Measurements from ENCODE around the gene SND1.

SND1 gene

DNA sequence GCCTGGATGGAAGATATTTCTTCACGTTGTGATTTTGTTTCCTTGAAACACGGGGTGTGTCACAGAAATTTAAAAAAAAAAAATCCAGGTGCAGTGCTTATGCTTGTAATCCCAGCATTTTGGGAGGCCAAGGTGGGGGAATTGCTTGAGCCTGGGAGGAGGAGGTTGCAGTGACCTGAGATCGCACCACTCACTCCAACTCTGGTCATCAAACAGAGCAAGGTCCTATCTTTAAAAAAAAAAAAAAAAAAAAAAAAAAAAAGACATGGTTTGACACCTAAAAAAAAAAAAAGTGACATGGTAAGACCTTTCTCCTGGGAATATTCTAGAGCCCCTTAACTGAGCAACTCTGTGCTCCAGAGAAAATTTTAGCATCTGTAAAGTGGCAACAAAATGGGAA is 388.2 kb downstream of the SND1 start:
- DNase-seq (ENCODE audit: low spot score), result no peak

DNA sequence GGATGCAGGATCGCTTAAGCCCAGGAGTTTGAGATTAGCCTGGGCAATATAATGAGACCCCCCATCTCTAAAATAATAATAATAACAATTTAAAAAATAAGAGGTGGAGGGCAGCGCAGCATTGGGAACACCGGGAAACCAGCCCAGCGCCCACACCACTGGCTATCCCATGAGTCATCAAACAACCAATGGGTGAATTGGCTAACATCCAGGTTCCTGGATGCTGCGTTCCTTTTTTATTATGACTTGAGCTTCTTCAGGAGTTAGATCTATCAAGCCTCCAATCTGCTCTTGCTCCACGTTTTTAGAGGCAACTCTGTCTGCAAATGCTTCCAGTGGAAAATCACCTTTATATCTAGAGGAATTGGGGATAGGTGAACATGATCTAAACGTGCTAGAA is 389.2 kb downstream of the SND1 start:
- DNase-seq (ENCODE audit: low spot score), result no peak

DNA sequence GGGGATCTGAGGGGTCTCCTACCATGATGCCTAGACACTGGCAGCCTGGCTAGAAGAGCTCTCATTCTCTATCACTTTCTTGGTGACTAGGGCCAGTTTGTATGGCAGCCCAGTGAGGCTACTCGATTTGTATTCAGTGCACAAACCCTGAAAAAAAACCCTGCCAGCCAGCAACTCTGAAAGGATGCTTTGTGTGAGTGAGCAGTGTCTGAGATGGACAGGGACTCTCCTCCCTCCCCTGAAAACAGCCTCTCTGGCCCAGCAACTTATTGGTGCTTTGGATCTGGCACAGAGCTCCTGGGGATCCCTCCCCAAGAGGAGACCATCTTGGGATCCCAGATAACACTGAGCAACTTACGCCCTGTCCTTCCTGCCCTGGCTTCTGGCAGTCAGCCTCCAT is 390.0 kb downstream of the SND1 start:
- no peak for DNase-seq (ENCODE audit: low spot score)

DNA sequence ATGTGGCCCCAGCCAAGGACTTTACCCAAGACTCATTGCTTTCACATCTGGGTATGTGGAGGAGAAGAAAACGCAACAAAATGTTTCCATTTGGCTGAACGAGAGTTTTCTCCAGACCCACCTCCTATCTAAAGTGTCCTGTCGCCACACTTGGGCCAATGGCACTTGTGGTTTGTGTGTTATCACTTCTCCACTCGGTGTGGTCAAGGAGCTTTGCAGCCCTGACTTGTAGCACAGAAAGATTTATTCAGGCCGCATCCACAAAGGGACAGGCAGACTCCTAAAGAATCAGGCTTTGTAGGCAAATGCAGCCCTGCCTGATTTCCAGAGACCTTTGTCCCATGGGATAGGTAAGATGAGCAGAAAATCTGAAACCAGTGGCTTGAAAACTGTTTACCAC is 392.1 kb downstream of the SND1 start:
- no peak for DNase-seq (ENCODE audit: low spot score)

DNA sequence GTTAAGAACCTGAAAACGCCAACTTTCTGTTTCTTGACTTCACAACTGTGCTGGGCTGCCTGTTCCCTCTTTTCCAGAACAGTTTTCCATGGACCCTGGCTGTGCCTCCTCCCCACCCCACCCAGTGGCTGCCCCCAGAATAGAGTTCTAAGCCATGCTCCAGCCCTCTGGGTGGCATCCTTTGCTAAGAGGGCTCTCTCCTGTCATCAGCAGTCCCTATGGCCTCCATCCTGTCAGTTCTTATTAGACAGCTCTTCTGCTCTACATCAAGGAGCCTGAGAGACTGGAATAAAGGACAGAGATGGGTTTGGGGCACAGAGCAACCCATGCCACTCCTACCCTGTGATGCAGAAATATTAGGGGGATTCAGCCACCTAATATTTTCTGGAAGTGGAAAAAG is 393.2 kb downstream of the SND1 start:
- DNase-seq (ENCODE audit: low spot score), result no peak

DNA sequence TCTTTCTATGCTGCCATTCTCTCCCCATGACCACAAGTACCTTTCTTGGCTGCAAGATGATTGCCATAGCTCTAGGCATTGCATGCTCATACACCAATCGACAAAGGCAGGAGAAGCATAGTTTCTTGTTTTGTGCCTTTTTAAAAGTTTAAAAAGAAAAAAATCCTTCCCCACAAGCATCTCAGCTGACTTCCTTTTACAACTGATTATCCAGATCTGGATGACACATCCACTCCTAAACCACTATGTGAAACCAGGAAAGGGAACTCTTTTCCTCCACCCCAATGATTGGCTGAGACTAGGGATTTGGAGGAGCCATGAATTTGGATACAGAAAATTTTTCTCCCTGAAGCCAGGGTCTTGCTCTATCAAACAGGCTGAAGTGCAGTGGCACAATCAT is 393.8 kb downstream of the SND1 start:
- no peak for DNase-seq (ENCODE audit: low spot score)

DNA sequence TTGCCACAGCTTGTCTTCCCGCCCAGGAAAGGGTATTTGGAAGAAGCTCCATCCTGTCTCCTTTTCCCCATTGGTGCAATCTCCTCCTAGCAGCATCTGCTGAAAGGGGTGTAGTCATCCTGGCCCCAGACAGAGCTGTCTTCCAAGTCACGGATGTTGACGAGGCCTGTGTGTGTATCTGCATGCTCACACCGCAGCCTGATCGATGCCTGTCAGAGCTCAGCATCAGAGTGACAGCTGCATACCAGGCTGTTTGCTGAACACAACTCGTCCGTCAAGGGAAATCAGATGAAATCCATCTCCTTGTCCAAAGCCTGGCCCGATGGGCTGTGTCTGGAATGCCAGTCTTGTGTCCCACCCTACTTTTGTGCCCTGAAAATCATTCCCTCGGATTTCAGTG is 400.4 kb downstream of the SND1 start:
- DNase-seq (ENCODE audit: low spot score), result no peak

DNA sequence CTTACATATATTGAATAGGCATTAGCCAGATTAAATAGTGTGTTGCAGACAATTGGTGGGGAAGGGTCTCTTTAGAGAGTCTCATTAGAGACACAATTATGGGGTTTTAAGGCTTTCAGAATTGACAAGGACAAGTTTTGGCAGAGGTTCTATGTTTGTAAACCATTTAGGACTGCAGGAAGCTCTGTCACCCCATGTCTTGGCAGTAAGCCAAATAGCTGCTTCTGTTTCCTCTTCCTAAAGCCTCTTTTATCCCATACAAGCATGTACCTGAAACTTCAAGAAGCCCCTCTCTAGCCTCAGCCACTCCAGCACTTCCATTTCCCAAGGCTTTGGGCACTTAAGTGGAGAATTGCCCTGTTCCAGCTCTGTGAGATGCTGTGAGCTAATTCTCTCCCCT is 401.0 kb downstream of the SND1 start:
- DNase-seq (ENCODE audit: low spot score), result no peak

DNA sequence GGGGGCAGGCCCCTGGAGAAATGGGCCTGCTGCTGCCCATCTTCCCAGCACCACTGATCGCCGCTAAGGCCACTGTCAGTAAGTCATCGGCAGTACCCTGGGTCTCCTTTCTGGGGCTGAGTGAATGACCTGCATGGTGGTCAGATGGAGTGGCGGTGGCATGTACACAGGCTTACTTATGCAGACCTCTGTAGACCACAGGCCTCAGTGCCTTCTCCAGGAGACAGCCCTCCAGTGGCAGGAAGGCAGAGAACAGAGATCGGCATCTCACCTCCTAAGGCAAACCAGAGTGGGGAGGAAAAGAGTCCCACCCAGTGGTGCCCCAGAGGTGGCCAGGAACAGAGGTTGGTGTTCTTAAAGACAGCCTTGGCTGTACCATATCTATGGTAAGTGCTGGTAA is 402.0 kb downstream of the SND1 start:
- DNase-seq (ENCODE audit: low spot score), result no peak

DNA sequence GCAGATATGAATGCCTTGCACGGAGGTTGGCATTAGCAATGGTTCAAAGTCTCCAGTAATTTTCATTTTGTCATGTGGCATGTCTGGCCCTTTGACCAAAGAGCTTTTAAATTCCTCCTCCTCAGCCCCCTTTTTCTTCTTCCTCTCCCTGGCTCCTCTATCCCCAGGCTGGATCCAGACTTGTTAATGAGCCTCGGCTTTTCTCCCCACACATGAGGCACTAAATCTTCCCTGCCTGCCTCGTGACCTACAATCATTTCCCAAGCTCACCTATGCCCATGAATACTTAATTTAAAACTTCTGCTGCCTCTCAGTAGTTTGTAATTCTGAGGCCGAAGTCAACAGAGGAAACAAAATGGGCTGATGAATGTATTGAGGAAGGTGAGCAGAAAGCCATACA is 402.5 kb downstream of the SND1 start:
- no peak for DNase-seq (ENCODE audit: low spot score)

DNA sequence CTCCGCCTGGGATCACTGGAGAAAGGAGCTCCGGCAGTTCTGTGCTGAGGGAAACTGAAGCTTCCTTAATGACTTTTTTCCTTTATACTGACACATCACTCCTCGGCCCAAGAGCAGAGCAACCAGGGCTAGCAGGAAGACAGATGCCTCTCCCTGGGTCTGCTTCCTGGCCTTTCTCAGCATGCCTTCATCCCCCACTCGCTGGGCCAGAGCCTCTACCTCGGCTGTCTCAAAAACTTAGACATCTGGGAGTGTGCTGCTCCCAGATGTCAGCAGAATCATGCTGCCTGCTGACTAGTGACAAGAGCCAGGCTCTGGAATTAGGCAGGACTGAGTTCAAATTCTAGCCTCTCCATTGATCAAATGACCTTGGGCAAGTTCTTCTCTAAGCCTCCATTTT is 403.6 kb downstream of the SND1 start:
- DNase-seq (ENCODE audit: low spot score), result no peak

DNA sequence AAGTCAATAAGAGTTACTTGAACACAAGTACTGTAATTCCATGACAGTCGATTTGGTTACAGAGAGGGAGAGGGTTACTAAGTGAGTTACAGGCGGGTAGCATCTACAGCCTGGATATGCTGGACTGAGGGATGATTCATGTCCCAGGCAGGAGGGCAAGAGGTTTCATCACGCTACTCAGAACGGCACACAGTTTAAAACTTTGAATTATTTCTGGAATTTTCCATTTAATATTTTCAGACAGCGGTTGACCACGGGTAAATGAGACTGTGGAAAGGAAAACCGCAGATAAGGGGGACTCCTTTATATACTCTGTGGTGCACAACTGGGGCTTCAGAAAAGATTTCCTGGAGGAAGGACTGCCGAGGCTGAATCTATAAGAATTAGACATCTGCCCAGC is 404.9 kb downstream of the SND1 start:
- no peak for DNase-seq (ENCODE audit: low spot score)

DNA sequence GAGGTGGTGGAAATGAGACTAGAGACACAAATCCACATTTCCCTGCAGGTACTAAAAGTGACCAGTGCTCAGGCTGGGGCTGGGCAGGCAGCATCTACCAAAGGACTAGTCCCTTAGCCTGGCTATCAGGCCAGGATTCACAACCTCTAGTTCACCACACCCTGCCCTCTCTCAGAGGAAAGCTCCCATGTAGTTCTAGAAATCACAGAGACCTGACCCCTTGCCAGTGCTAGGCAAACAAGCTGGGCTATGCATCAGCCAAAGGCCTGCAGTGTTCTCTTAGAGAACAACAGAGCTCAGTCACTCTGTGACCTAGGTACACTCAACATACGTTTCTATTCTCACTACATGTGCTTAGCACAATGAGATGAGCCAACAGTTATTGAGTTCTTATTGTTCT is 405.9 kb downstream of the SND1 start:
- no peak for DNase-seq (ENCODE audit: low spot score)

DNA sequence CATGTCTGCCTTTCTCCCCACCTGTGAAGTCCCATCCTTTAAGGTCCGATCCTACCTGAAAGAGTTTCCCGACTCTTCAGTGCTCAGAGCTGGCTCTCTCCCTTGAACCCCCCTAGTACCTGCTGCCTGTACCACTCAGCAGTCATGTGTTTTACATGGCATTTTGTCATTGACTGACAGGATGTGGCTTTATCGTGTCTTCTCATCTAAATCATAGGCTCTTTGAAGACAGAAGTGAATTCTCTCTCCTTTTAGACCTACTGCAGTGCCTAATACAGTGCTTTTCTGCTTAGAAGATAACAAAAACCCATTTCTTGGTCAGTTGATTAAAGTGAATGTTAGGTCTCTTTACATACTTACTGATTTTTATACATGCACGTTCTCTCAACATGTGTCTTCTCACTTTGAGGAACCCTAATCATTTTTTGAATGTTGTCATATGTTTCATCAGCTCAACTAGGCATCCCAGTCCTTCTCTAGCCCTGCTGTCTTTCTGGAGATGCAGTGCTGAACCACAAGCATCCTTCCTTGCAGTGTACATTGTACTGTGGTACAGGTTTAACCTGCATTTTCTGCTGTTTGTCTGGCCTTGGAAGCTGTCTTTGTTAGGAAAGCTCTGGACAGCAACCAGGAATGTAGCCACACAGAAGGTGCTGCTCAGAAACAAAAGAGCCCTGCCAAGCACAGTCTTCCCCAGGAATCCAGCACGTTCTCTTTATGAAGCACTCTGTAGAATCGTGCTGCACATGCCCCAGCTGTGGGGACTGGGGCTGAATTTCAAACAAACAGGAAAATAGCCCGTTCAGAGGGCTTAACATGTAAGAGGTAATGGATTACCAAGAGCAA is 407.4 kb downstream of the SND1 start:
- DNase-seq (ENCODE audit: low spot score), result no peak

DNA sequence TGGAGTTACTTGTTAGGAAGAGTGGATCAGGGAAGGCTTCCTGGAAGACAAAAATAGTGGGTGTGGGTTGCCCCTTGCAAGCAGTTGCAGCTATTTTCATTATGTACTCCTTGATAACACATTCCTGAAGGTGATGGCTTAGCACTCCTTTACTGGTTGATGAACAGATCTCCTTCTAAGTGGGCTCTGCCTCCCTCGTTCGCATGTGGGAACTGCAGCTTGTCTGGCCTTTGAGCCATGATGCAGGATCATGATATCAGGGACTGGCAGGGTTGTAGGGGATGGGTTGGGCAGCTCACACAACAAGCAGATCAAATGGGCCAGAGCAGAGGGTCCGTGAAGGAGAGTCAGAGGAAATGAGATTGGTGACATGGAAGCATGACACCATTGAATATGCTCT is 408.0 kb downstream of the SND1 start:
- no peak for DNase-seq (ENCODE audit: low spot score)

DNA sequence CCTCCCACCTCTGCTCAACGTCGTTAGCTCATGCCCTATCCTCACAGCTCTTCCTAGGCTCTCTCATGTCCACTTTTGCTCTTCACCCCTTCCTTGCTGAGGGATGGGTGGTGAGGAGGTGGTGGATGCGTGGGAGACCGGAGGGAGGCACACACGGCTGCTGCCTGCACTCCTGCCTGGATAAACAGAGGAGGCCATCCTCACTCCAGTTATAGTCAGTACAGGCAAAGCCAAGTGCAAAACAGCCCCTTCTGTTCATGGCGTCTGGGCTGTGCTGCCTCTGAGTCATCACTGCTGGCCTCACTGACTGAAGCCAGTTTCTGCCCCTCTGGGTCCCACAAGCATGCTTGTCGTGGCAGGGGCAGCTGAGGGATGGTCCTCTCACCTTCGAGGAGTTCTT is 411.1 kb downstream of the SND1 start:
- DNase-seq (ENCODE audit: low spot score), result no peak

DNA sequence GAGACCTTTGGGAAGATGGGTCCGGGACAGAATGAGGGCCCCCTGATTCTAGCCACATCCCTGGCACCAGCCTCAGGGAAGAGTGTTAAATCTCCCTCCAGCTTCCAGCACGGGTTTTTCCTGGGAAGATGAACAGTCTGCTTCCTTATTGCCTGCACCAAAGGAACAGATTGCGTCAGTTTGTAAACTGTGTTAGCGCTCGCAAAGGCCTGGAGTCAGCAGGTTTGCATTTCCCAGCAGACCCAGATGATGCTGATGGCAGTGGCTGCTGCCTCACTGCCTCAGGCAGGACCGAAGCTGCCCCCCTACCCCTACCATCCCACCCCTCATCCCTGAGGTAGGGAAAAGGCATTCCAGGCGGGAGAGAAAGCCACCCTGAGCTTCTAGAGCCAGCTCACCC is 413.9 kb downstream of the SND1 start:
- no peak for DNase-seq (ENCODE audit: low spot score)

DNA sequence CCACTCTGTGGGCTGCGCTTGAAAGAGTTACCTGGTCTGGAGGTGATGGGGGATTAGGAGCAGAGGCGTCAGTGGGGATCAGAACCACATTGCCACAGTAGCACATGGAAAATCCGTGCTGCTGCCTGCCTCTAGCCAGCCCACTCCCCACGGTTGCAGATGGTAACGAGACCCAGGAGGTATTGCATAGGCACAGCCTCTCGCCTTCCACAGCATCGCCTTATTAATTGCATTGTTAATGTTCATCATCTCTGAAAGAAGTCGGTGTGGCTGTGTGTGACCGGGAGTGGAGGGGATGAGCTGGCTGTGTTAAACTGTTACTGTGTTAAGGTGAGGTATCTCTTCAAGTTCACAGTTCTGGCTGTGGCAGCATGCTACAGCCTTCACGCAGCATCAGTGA is 414.4 kb downstream of the SND1 start:
- no peak for DNase-seq (ENCODE audit: low spot score)

DNA sequence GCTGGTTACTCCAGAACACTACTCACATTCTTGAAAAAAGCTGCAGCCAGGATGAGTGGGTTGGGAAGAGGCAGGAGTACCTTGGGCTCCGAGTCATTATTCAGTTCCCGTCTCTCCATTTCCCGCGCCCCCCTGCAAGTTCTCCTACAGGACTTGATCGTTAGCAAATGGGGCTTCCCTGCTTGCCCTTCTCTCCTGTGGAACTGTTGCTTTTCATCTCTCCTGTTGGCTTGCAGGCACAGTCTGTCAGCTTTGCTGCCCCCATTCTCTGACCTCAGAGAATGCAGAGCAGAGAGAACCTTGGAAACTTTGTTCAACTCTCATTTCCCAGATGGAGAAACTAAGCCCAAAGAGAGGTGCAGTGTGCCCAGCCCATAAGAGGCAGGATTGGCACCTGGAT is 414.9 kb downstream of the SND1 start:
- no peak for DNase-seq (ENCODE audit: low spot score)

DNA sequence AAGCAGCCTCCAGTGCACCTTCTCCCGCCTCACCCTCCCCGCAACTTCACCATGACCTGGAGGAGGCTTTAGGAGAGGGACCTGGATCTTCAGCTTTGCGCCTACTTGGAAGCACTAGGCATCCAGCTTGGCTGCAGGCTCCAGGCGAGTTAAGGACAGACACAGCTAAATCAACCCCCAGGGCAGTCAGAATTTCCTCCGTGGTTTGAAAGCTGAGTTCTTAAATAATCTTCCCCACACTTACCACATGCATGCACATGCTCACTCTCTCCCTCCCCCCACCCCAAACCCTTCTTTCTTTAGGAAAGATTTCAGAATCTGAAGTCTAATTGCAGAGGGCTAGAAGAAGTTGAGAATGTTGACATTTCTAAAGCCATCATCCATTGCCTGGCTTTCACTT is 416.0 kb downstream of the SND1 start:
- DNase-seq (ENCODE audit: low spot score), result no peak

DNA sequence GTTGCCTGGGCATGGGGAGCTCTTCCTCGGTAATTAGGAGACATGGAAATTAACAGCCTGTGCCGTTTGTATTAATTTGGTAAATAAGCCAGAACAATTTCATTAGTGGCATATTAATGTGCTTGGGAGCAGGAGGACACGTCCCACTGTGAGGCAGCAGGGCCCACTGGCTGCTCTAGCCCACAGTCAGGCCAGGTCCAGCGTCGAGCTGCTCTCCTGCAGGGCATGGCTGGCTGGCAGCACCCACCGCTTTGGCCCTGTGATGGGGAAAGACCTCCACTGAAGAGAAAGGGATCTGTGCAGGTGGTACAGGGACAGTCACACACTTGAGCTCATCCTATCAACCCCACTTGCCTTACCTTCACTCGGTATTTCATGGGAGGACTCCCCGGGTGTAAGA is 416.8 kb downstream of the SND1 start:
- no peak for DNase-seq (ENCODE audit: low spot score)

DNA sequence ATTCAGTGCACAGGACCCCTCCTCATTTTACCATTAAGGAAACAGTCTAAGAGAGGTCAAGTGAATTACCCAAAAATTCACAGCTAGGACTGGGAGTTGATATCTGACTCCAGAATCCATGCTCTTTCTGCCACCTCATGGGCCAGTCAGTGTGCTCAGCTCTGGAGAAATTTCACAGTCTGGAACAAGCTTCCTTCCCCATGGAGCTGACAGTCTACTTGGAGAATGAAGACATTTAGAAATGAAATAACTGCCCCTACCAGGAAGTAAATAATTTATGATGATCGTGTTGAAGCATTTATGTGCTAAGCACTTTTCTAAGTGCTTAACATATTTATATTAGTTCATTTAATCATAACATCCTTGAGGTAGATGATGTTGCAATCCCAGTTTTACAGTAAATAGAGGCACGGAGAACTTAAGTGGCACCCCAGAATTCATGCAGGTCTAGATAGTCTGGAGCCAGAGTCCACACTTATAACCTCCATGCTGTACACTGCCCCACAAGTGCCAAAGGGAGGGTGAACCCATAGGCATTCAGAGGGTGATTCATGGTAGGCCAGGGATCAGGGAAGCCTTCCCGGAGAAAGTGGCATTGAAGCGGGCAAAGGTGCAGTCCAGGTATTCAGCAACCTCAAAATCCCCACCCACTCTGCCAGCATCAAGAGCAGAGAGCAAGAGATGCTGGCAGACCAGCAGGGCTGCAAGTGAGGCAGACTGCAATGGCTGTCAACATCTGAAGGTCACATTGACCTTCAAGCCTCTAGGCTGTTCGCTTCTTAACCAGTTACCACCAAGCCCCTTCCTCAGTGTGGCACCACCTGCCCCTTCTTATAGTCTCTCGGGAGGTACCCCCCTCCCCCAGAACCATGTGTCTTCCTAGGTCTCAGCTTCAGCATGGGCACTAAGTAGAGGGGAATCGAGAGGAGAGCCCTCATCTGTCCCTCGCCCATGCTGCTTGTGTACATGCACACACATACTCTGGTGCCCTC is 417.7 kb downstream of the SND1 start:
- DNase-seq (ENCODE audit: low spot score), result no peak

DNA sequence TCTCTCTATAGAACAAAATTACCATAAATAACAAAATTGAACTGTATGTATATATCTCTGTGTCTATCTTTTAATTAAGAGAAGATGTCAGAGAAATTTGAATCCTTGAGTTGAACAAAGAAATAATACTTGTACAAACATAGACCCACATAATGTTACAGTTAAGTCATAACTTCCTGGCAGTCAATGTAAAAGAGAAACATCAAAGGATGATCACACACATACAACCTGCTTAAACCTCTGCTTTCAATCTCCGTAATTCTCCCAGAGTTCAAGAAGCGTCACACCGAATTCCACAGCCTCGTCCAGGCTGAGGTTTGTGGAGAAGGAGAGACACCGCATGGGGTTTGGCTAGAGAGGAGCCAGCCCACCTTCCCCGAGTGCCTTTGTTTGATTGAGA is 419.4 kb downstream of the SND1 start:
- DNase-seq (ENCODE audit: low spot score), result no peak
